Activated CD8-positive, alpha-beta memory T cell treated with anti-CD3 and anti-CD28 coated beads for 48 hours (primary cell): Measurements from ENCODE around the gene ASCC3.
"Not testable (repeated sequence)": the region's sequence is repeated elsewhere in the genome, so short reads cannot be mapped to it uniquely, and the experiment has no call there.

Source experiments
- DNase-seq, 3 experiments: peaks; one replicate each; pipeline ENCODE4 v3.0.0-alpha.2; 2020; ENCODE audit warnings: low read depth in 2 of 3, low spot score in 2 of 3

ASCC3 gene

GRCh38 chr6:100880853-100881706 lies at the start of gene ASCC3:
Gene ASCC3 (minus strand): TSS chr6:100881329. CDS start chr6:100867997, 13,332 bp downstream.
- peak; percentile 75 to 87 (median 76) for DNase-seq

- DNase-seq, result no peak
Measured at GRCh38 chr6:100925749-100926148, 44.6 kb upstream of the ASCC3 start.

GRCh38 chr6:100924534-100925227 lies 43.6 kb upstream of the ASCC3 start:
- no peak for DNase-seq

GRCh38 chr6:100923481-100924165 lies 42.5 kb upstream of the ASCC3 start:
- DNase-seq, result no peak

GRCh38 chr6:100920028-100920605 lies 39.0 kb upstream of the ASCC3 start:
- no peak for DNase-seq

GRCh38 chr6:100918152-100918551 lies 37.0 kb upstream of the ASCC3 start:
- no peak for DNase-seq

GRCh38 chr6:100915876-100916275 lies 34.7 kb upstream of the ASCC3 start:
- no peak for DNase-seq

GRCh38 chr6:100913400-100914276 lies 32.5 kb upstream of the ASCC3 start:
- no peak for DNase-seq

- no peak for DNase-seq
Measured at GRCh38 chr6:100906325-100906724, 25.2 kb upstream of the ASCC3 start.

- no peak for DNase-seq
Measured at GRCh38 chr6:100905067-100905466, 23.9 kb upstream of the ASCC3 start.

- DNase-seq, result no peak
Measured at GRCh38 chr6:100904316-100904715, 23.2 kb upstream of the ASCC3 start.

- DNase-seq, result no peak
Measured at GRCh38 chr6:100901582-100901981, 20.5 kb upstream of the ASCC3 start.

GRCh38 chr6:100899202-100899601 lies 18.1 kb upstream of the ASCC3 start:
- no peak for DNase-seq

- DNase-seq, result no peak
Measured at GRCh38 chr6:100897671-100898070, 16.5 kb upstream of the ASCC3 start.

- DNase-seq, result no peak
Measured at GRCh38 chr6:100893743-100894142, 12.6 kb upstream of the ASCC3 start.

GRCh38 chr6:100892693-100893092 lies 11.6 kb upstream of the ASCC3 start:
- no peak for DNase-seq

- no peak for DNase-seq
Measured at GRCh38 chr6:100892116-100892515, 11.0 kb upstream of the ASCC3 start.

GRCh38 chr6:100891079-100891478 lies 9.9 kb upstream of the ASCC3 start:
- no peak for DNase-seq

GRCh38 chr6:100890646-100891045 lies 9.5 kb upstream of the ASCC3 start:
- DNase-seq, result not testable (repeated sequence)

GRCh38 chr6:100889351-100889750 lies 8.2 kb upstream of the ASCC3 start:
- no peak for DNase-seq
